ENCODE measurements around the gene KDSR.

KDSR gene

DNA sequence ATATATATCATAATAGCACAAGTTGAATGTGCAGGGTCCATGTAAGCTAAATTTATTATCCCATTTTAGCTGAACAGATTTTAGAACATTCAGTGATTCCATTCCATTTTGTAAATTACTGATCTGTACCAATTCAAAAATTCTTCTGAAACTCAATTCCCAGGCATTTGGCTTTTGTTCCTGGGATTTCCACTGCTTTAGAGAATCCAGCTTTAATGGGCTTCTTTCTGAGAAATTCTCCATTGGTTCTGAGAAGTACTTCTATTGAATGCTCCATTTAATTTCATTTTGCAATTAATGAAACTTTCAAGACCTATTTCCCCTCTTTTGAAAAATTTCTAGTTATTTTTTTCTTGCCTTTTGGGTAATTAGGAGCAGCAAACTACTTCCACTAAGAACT, 84.2 kb downstream of the KDSR start:
- no peak for FAIRE-seq

Data from G401.6 (cell line).